GM19099 (cell line): ENCODE results near the gene PLG.

Experiments
- POLR2A ChIP-seq: IDR thresholded peaks from 3 replicates; pipeline ENCODE4 v1.6.1; 2011; ENCODE audit warnings: low read depth; ENCODE audit not compliant: insufficient read length; ENCODE audit errors: extremely low read depth

PLG gene

GRCh38 chr6:160795721-160796120, 93.7 kb downstream of the PLG start:
- TF ChIP-seq POLR2A, result no peak

- TF ChIP-seq POLR2A, result no peak
Measured at GRCh38 chr6:160798625-160799024, 96.6 kb downstream of the PLG start.

GRCh38 chr6:160799801-160800506, 97.9 kb downstream of the PLG start:
- TF ChIP-seq POLR2A, result no peak

DNA sequence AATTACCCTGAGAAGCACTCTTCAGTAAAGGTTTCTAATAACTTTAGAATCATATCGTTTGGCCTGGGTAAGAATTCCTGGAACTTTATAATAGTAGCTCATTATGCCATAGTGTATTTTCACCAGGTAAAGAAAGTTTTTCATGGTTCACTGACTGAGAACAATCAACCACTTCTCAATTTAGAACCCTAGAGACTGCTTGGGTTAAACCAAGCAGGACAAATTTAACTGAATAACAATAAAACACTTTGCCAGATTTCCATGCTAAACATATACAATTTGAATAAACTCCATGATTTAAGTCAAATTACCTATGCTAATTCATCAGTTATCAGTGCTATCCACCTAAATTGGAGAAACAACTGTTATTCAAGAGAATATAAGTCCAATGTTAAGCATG, 99.4 kb downstream of the PLG start:
- no peak for TF ChIP-seq POLR2A
